Measurements from ENCODE around the gene YWHAQ.
"Not testable (repeated sequence)": the region's sequence is repeated elsewhere in the genome, so short reads cannot be mapped to it uniquely, and the experiment has no call there.

YWHAQ gene

DNA sequence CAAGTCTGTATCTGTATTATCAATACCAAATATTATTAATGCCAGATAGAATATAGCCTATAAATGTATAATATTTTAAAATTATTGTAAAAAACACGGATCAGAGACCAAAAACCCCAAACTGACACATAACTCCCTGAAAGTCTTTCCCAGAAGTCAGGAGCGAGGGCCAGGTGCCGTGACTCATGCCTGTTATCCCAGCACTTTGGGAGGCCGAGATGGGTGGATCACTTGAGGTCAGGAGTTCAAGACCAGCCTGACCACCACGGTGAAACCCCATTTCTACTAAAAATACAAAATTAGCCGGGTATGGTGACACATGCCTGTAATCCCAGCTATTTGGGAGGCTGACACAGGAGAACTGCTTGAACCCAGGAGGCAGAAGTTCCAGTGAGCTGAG, 35.5 kb downstream of the YWHAQ start:
- not testable (repeated sequence) for H3K9me3 ChIP-seq (ENCODE audit: control insufficient read depth, insufficient read depth, low read length); H3K36me3 ChIP-seq (ENCODE audit: control insufficient read depth, insufficient read depth, low read length); DNase-seq (ENCODE audit: low read depth, low spot score); H3K27ac ChIP-seq (ENCODE audit: low read length); H3K27me3 ChIP-seq (ENCODE audit: control insufficient read depth, insufficient read depth, low read length); H3K4me3 ChIP-seq (ENCODE audit: low read length); H3K4me1 ChIP-seq (ENCODE audit: control insufficient read depth, insufficient read depth, low read length)
- WGBS (ENCODE audit: insufficient coverage, insufficient read length) = no CpG with 5 or more reads among the region's 6 CpGs

DNA sequence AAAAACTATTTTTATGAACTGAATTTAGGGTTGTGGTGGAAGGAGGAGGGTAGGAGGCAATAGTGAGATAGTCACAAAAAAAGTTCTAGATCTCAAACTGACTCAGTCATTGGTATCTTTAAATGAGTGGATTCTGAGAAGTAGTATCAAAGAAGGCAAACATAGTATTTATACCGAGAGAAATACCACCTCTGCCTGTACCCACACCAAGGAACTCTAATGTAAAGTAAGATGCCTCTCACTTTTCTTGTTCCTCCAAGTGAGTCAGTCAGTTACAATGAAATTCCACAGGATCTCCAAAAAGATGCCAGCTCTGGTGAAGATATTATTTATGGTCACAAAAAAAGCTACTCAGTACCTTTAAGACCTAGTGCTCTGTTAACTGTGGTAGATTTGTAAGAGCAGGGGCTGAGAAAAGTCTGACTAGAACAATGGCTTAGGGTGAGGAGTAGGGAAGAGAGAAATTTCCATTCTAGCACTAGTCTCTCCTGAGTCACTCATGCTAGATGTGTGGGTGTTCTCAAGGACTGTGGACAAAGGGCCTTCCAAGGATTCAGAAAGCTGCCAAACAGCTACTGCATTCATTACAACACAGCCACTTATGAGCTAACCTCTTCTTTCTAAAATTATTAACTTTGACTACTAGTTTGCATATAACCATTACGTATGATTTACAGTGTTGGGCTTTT, 36.3 kb downstream of the YWHAQ start:
- no peaks in the 10 kb centered on the region for H3K4me1 ChIP-seq (ENCODE audit: control insufficient read depth, insufficient read depth, low read length)
- peaks cover 2% of the 10 kb centered on the region; the same call in 1 of the 2 replicates for H3K36me3 ChIP-seq (ENCODE audit: control insufficient read depth, insufficient read depth, low read length)
- no peaks in the 10 kb centered on the region for H3K27me3 ChIP-seq (ENCODE audit: control insufficient read depth, insufficient read depth, low read length)
- H3K4me3 ChIP-seq (ENCODE audit: low read length) = no peak overlapping the region
- no CpG with 5 or more reads among the region's 2 CpGs for WGBS (ENCODE audit: insufficient coverage, insufficient read length)
- no peak for DNase-seq (ENCODE audit: low read depth, low spot score)
- no peak overlapping the region for H3K27ac ChIP-seq (ENCODE audit: low read length)
- no peaks in the 10 kb centered on the region for H3K9me3 ChIP-seq (ENCODE audit: control insufficient read depth, insufficient read depth, low read length)

GRCh38 chr2:9593925-9594324, 36.9 kb downstream of the YWHAQ start:
- WGBS (ENCODE audit: insufficient coverage, insufficient read length) = 100% methylated on average over 1 of the region's 4 CpGs
- H3K4me1 ChIP-seq (ENCODE audit: control insufficient read depth, insufficient read depth, low read length) = no peaks in the 10 kb centered on the region
- H3K4me3 ChIP-seq (ENCODE audit: low read length) = no peak overlapping the region
- no peaks in the 10 kb centered on the region for H3K9me3 ChIP-seq (ENCODE audit: control insufficient read depth, insufficient read depth, low read length)
- peaks cover 2% of the 10 kb centered on the region; the same call in 1 of the 2 replicates for H3K36me3 ChIP-seq (ENCODE audit: control insufficient read depth, insufficient read depth, low read length)
- no peak overlapping the region for H3K27ac ChIP-seq (ENCODE audit: low read length)
- H3K27me3 ChIP-seq (ENCODE audit: control insufficient read depth, insufficient read depth, low read length) = no peaks in the 10 kb centered on the region
- no peak for DNase-seq (ENCODE audit: low read depth, low spot score)

- peaks cover 5% of the 10 kb centered on the region; the same call in 1 of the 2 replicates for H3K36me3 ChIP-seq (ENCODE audit: control insufficient read depth, insufficient read depth, low read length)
- no peaks in the 10 kb centered on the region for H3K9me3 ChIP-seq (ENCODE audit: control insufficient read depth, insufficient read depth, low read length)
- H3K27me3 ChIP-seq (ENCODE audit: control insufficient read depth, insufficient read depth, low read length) = no peaks in the 10 kb centered on the region
- WGBS (ENCODE audit: insufficient coverage, insufficient read length) = no CpG with 5 or more reads among the region's 3 CpGs
- DNase-seq (ENCODE audit: low read depth, low spot score) = no peak
- no peaks in the 10 kb centered on the region for H3K4me1 ChIP-seq (ENCODE audit: control insufficient read depth, insufficient read depth, low read length)
- H3K27ac ChIP-seq (ENCODE audit: low read length) = no peak overlapping the region
- no peak overlapping the region for H3K4me3 ChIP-seq (ENCODE audit: low read length)
These were observed 38.1 kb downstream of the YWHAQ start for GRCh38 chr2:9592699-9593098.

DNA sequence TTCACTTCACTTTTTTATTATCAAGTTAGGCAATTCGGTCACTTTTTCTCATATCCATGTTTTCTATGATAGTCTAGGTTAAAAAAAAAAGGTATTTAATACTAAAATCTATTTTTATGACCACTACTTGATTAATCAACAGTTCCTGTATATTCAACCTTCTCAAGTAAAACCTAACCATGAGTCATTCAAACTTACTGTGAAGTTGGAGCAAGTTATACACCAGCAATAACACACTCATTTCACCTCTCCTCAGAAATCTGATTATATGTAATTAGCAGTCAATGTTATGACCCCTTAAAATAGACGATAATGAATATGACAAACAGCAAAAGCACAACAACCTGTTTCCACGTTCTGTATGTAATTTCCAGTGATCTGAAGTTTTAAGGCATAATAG, 40.2 kb downstream of the YWHAQ start:
- Histone ChIP-seq H3K4me1 (ENCODE audit: control insufficient read depth, insufficient read depth, low read length) (no peaks in the 10 kb centered on the region), H3K27ac (ENCODE audit: low read length) (no peak overlapping the region), H3K9me3 (ENCODE audit: control insufficient read depth, insufficient read depth, low read length) (no peaks in the 10 kb centered on the region), H3K4me3 (ENCODE audit: low read length) (no peak overlapping the region), H3K27me3 (ENCODE audit: control insufficient read depth, insufficient read depth, low read length) (no peaks in the 10 kb centered on the region), H3K36me3 (ENCODE audit: control insufficient read depth, insufficient read depth, low read length) (peaks cover 5% of the 10 kb centered on the region; the same call in 1 of the 2 replicates)
- DNase-seq (ENCODE audit: low read depth, low spot score) = no peak
- no CpG with 5 or more reads among the region's 3 CpGs for WGBS (ENCODE audit: insufficient coverage, insufficient read length)

- peaks cover 5% of the 10 kb centered on the region; the same call in 1 of the 2 replicates for H3K36me3 ChIP-seq (ENCODE audit: control insufficient read depth, insufficient read depth, low read length)
- no CpG with 5 or more reads among the region's 3 CpGs for WGBS (ENCODE audit: insufficient coverage, insufficient read length)
These were observed 44.3 kb downstream of the YWHAQ start for GRCh38 chr2:9586465-9586864.

DNA sequence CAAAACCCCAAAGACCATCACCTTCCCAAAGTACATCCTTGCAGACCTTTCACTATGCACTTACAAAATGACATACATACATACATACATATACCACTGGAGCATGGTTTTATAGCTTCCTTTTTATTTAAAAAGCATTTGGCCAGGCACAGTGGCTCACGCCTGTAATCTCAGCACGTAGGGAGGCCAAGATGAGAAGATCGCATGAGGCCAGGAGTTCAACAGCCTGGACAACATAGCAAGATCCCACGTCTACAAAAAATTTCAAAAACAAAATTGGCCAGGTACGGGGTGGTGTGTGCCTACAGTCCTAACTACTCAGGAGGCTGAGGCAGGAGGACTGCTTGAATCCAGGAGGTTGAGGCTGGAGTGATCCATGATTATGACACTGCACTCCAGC, 45.3 kb downstream of the YWHAQ start:
- no peak for DNase-seq (ENCODE audit: low read depth, low spot score)
- Histone ChIP-seq H3K9me3 (ENCODE audit: control insufficient read depth, insufficient read depth, low read length) (no peaks in the 10 kb centered on the region), H3K4me1 (ENCODE audit: control insufficient read depth, insufficient read depth, low read length) (no peaks in the 10 kb centered on the region), H3K27me3 (ENCODE audit: control insufficient read depth, insufficient read depth, low read length) (no peaks in the 10 kb centered on the region), H3K36me3 (ENCODE audit: control insufficient read depth, insufficient read depth, low read length) (peaks cover 5% of the 10 kb centered on the region; the same call in 1 of the 2 replicates), H3K27ac (ENCODE audit: low read length) (no peak overlapping the region), H3K4me3 (ENCODE audit: low read length) (no peak overlapping the region)
- WGBS (ENCODE audit: insufficient coverage, insufficient read length) = no CpG with 5 or more reads among the region's 5 CpGs

More at GRCh38 chr2:9586465-9586864, 44.3 kb downstream of the YWHAQ start:
- no peaks in the 10 kb centered on the region for H3K27me3 ChIP-seq (ENCODE audit: control insufficient read depth, insufficient read depth, low read length)
- no peak overlapping the region for H3K27ac ChIP-seq (ENCODE audit: low read length)
- H3K9me3 ChIP-seq (ENCODE audit: control insufficient read depth, insufficient read depth, low read length) = no peaks in the 10 kb centered on the region
- no peaks in the 10 kb centered on the region for H3K4me1 ChIP-seq (ENCODE audit: control insufficient read depth, insufficient read depth, low read length)
- no peak overlapping the region for H3K4me3 ChIP-seq (ENCODE audit: low read length)
- no peak for DNase-seq (ENCODE audit: low read depth, low spot score)

DNA sequence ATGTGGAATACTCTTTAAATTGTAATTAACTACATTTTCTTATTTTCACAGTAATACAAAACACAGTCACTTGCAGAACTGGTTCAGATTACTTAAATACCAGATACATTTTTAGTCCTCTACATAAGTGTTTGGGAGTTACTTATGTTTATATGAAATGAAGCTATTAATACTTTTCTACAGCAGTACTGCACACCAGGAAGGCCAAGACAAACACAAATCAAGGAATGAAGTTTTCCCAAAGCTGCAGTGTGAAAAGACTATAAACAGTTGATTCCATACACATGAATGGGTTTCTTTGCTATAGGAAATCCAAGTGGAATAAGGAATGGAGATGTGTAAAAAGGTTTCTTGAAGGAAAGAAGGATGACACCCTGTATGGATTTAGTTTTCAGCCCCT, 45.9 kb downstream of the YWHAQ start:
- not testable (repeated sequence) for H3K9me3 ChIP-seq (ENCODE audit: control insufficient read depth, insufficient read depth, low read length); H3K4me1 ChIP-seq (ENCODE audit: control insufficient read depth, insufficient read depth, low read length); H3K27ac ChIP-seq (ENCODE audit: low read length); DNase-seq (ENCODE audit: low read depth, low spot score); H3K36me3 ChIP-seq (ENCODE audit: control insufficient read depth, insufficient read depth, low read length); H3K27me3 ChIP-seq (ENCODE audit: control insufficient read depth, insufficient read depth, low read length); H3K4me3 ChIP-seq (ENCODE audit: low read length)

DNA sequence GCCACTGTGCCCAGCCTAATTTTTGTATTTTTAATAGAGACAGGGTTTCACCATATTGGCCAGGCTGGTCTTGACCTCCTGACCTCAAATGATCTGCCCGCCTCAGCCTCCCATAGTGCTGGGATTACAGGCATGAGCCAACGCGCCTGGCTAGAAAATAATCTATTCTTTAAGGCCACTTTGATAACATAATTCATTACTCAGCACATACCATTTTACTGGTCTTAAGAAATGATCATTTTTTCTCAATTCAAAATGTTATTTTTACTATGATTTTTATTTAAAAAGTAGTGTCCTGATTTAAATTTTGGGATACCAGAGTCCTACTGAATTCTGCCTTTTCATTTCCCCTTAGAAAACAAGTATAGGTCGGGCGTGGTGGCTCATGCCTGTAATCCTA, 48.2 kb downstream of the YWHAQ start:
- no peak overlapping the region for H3K27ac ChIP-seq (ENCODE audit: low read length)
- H3K4me1 ChIP-seq (ENCODE audit: control insufficient read depth, insufficient read depth, low read length) = no peaks in the 10 kb centered on the region
- WGBS (ENCODE audit: insufficient coverage, insufficient read length) = no CpG with 5 or more reads among the region's 5 CpGs
- no peaks in the 10 kb centered on the region for H3K9me3 ChIP-seq (ENCODE audit: control insufficient read depth, insufficient read depth, low read length)
- no peak for DNase-seq (ENCODE audit: low read depth, low spot score)
- no peak overlapping the region for H3K4me3 ChIP-seq (ENCODE audit: low read length)
- peaks cover 2% of the 10 kb centered on the region; the same call in 1 of the 2 replicates for H3K36me3 ChIP-seq (ENCODE audit: control insufficient read depth, insufficient read depth, low read length)
- H3K27me3 ChIP-seq (ENCODE audit: control insufficient read depth, insufficient read depth, low read length) = no peaks in the 10 kb centered on the region

GRCh38 chr2:9578467-9579235, 52.1 kb downstream of the YWHAQ start:
- no peaks in the 10 kb centered on the region for H3K9me3 ChIP-seq (ENCODE audit: control insufficient read depth, insufficient read depth, low read length)
- no peaks in the 10 kb centered on the region for H3K27me3 ChIP-seq (ENCODE audit: control insufficient read depth, insufficient read depth, low read length)
- no CpG with 5 or more reads among the region's 9 CpGs for WGBS (ENCODE audit: insufficient coverage, insufficient read length)
- DNase-seq (ENCODE audit: low read depth, low spot score) = no peak
- H3K36me3 ChIP-seq (ENCODE audit: control insufficient read depth, insufficient read depth, low read length) = peaks cover 2% of the 10 kb centered on the region; the same call in 1 of the 2 replicates
- no peak overlapping the region for H3K4me3 ChIP-seq (ENCODE audit: low read length)
- H3K27ac ChIP-seq (ENCODE audit: low read length) = no peak overlapping the region
- no peaks in the 10 kb centered on the region for H3K4me1 ChIP-seq (ENCODE audit: control insufficient read depth, insufficient read depth, low read length)
